Smooth muscle cell (in vitro differentiated cells): ENCODE data around the gene LZTFL1. TPM values are rescaled to one million over a fixed set of nuclear protein-coding genes. Genes with fewer than 3 reads are reported as not detected.

Experiments used
- DNase-seq: peaks from one replicate; lab custom pipeline; 2025; ENCODE audit not compliant: unreplicated experiment; lab: John Stamatoyannopoulos, UW
- H2AFZ ChIP-seq: fragments of 200-600 bp; sonication (generic); 2 replicates; pipeline ENCODE4 v1.6.0; 2016; ENCODE audit warnings: antibody characterized with exemption, low read depth, mild to moderate bottlenecking
- H3F3A ChIP-seq: fragments of 200-600 bp; sonication (generic); 2 replicates; pipeline ENCODE4 v1.6.0; 2017; ENCODE audit warnings: antibody characterized with exemption, low read depth
- H3K27ac ChIP-seq: fragments of 200-600 bp; sonication (generic); 2 replicates; pipeline ENCODE4 v1.5.1; 2016; ENCODE audit warnings: low read depth, mild to moderate bottlenecking
- H3K27me3 ChIP-seq: fragments of 200-600 bp; sonication (generic); 2 replicates; pipeline ENCODE4 v1.6.1; 2016; ENCODE audit warnings: low read depth, mild to moderate bottlenecking
- H3K36me3 ChIP-seq: fragments of 200-600 bp; sonication (generic); 2 replicates; pipeline ENCODE4 v1.5.1; 2016; ENCODE audit warnings: low read depth
- H3K4me1 ChIP-seq: fragments of 200-600 bp; sonication (generic); 2 replicates; pipeline ENCODE4 v1.5.1; 2016; ENCODE audit warnings: low read depth
- H3K4me2 ChIP-seq: fragments of 200-600 bp; sonication (generic); 2 replicates; pipeline ENCODE4 v1.6.0; 2016; ENCODE audit warnings: mild to moderate bottlenecking
- H3K4me3 ChIP-seq: fragments of 200-600 bp; sonication (generic); 2 replicates; pipeline ENCODE4 v1.5.1; 2016; ENCODE audit warnings: mild to moderate bottlenecking
- H3K79me2 ChIP-seq: fragments of 200-600 bp; sonication (generic); 2 replicates; pipeline ENCODE4 v1.6.0; 2016; ENCODE audit warnings: low read depth, mild to moderate bottlenecking
- H3K9ac ChIP-seq: fragments of 200-600 bp; sonication (generic); 2 replicates; pipeline ENCODE4 v1.6.0; 2016; ENCODE audit warnings: low read depth
- H3K9me3 ChIP-seq: fragments of 200-600 bp; sonication (generic); replicated peaks from 2 replicates; pipeline ENCODE4 v1.5.1; 2016; ENCODE audit warnings: low read depth
- H4K20me1 ChIP-seq: fragments of 200-600 bp; sonication (generic); 2 replicates; pipeline ENCODE4 v1.6.0; 2016; ENCODE audit warnings: low read depth
- CTCF ChIP-seq: fragments of 200-600 bp; sonication (generic); IDR thresholded peaks from 2 replicates; pipeline ENCODE4 v1.5.1; 2017; ENCODE audit warnings: borderline replicate concordance, mild to moderate bottlenecking, antibody characterized with exemption; ENCODE audit not compliant: insufficient read depth, poor library complexity, severe bottlenecking
- WGBS: methylation state at CpG from one replicate; pipeline ENCODE4 v1.1.7; 2016; ENCODE audit warnings: low lambda C conversion rate; 5-methylcytosine and 5-hydroxymethylcytosine counted together
- polyA plus RNA-seq: library from polyadenylated mRNA; unstranded; fragments of >200 nt; fragmentation: Nextera tagmentation; extraction: Ambion mirVana; gene quantifications from 2 replicates; pipeline ENCODE4 v1.2.1, GENCODE V29; 2016
- total RNA-seq: library from RNA; depleted of rRNA; stranded (reverse); fragments of >200 nt; gene quantifications from 2 replicates; pipeline ENCODE4 v1.2.3, GENCODE V29; 2014

The LZTFL1 gene
- total and polyA plus RNA-seq, 2 experiments from 2014 or later, result 8.6 to 29.4 TPM

- Histone ChIP-seq H3K79me2 (no peaks in the 10 kb centered on the region), H3K36me3 (no peaks in the 10 kb centered on the region), H3K9ac (no peak overlapping the region), H4K20me1 (no peaks in the 10 kb centered on the region), H3K27ac (no peak overlapping the region), H3K9me3 (no peaks in the 10 kb centered on the region), H3K27me3 (peaks cover 11% of the 10 kb centered on the region), H3K4me1 (no peaks in the 10 kb centered on the region), H2AFZ (no peak overlapping the region), H3F3A (no peaks in the 10 kb centered on the region), H3K4me2 (no peak overlapping the region), H3K4me3 (no peak overlapping the region)
- 76% methylated on average over 2 of the region's 2 CpGs for WGBS
- DNase-seq, result no peak
- TF ChIP-seq CTCF, result no peak
These were observed 30.6 kb upstream of the LZTFL1 start for GRCh38 chr3:45872569-45872968.

DNA sequence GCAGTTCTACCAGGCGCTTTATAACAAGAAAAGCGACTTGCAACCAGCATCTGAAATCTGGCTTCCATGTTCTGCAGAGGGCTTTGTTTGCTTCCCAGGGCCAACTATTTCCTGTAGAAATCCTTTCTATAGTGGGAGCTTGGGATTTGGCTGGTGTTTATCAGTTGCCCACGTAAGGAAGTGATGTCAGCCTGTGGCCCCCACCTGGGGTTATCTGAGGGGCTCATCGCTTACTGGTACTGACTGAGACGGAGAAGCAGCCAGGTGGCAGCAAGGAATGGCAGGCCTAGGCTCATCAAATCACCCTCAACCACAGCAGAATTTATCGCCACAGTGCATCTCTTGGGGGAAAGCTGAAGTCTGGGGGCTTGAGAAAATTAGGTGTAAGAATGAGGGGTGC, 29.9 kb upstream of the LZTFL1 start:
- Histone ChIP-seq H3F3A (no peaks in the 10 kb centered on the region), H3K79me2 (no peaks in the 10 kb centered on the region), H3K36me3 (no peaks in the 10 kb centered on the region), H3K4me3 (no peak overlapping the region), H3K27ac (no peak overlapping the region), H3K4me1 (no peaks in the 10 kb centered on the region), H3K9ac (no peak overlapping the region), H3K9me3 (no peaks in the 10 kb centered on the region), H3K27me3 (peaks cover 11% of the 10 kb centered on the region), H4K20me1 (no peaks in the 10 kb centered on the region), H3K4me2 (no peak overlapping the region), H2AFZ (no peak overlapping the region)
- TF ChIP-seq CTCF, result no peak
- DNase-seq, result no peak
- WGBS, result 82% methylated on average over 6 of the region's 6 CpGs

DNA sequence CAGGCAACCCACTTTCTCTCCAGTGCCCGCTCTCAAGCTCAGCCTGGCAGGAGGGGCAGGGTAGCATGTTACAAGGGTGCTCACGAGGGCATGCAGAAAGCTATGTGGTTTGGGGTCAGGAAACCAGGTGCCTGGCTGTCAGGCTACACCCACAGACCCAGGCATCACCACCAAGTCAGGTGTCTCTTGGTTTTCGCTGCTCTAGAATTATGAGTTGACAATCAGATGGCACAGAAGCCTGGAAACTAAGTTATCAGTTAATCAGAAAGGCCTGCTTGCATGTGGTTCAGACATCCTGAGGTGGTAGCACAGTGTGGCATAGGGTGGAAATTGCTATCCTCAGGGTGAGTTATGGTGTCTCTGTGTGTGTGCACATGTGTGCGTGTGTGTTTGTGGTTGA, 28.2 kb upstream of the LZTFL1 start:
- 84% methylated on average over 4 of the region's 4 CpGs for WGBS
- Histone ChIP-seq H3K4me2 (no peak overlapping the region), H3F3A (no peaks in the 10 kb centered on the region)

More for the DNA sequence above, 28.2 kb upstream of the LZTFL1 start:
- peaks cover 17% of the 10 kb centered on the region for H3K27me3 ChIP-seq
- H3K27ac ChIP-seq, result no peak overlapping the region
- H2AFZ ChIP-seq, result no peak overlapping the region
- no peak for TF ChIP-seq CTCF
- no peaks in the 10 kb centered on the region for H3K36me3 ChIP-seq
- no peak overlapping the region for H3K9ac ChIP-seq
- H3K79me2 ChIP-seq, result no peaks in the 10 kb centered on the region
- no peak overlapping the region for H3K4me3 ChIP-seq
- no peaks in the 10 kb centered on the region for H3K9me3 ChIP-seq
- H4K20me1 ChIP-seq, result no peaks in the 10 kb centered on the region
- no peak for DNase-seq
- no peaks in the 10 kb centered on the region for H3K4me1 ChIP-seq
